CD8-positive, alpha-beta memory T cell (primary cell): ENCODE measurements around the gene IGF2BP1. TPM values are rescaled to one million over a fixed set of nuclear protein-coding genes. Genes with fewer than 3 reads are reported as not detected.
A peak's percentile ranks its signal among the peaks of the same experiment; 100 is the strongest.

Experiments used
- CTCF ChIA-PET: fragments of 350-600 bp; sonication (Branson Sonifier 250); formaldehyde crosslinking; loops from one replicate; lab custom pipeline; 2021; ENCODE audit warnings: antibody characterized with exemption; lab: Charles Lee
- POLR2A ChIA-PET: fragments of 350-600 bp; sonication (Branson Sonifier 250); formaldehyde crosslinking; loops from one replicate; lab custom pipeline; 2021; ENCODE audit warnings: antibody characterized with exemption; lab: Charles Lee
- DNase-seq, 5 donors: peaks; one replicate each; pipeline versions ENCODE4 v3.0.0 to v3.0.0-alpha.2; 2020 to 2022; ENCODE audit warnings: mixed read lengths in 1 of 5
- H3K27ac ChIP-seq: one replicate; pipeline ENCODE4 v1.7.0; 2013; ENCODE audit warnings: low read depth, mild to moderate bottlenecking, low read length, moderate library complexity
- H3K27me3 ChIP-seq: 2 replicates; pipeline ENCODE4 v1.7.0; 2013; ENCODE audit warnings: low read length, mild to moderate bottlenecking; ENCODE audit not compliant: insufficient read depth, poor library complexity, severe bottlenecking
- H3K36me3 ChIP-seq: 2 replicates; pipeline ENCODE4 v1.7.0; 2013; ENCODE audit warnings: mild to moderate bottlenecking, low read length, moderate library complexity; ENCODE audit not compliant: insufficient read depth
- H3K4me1 ChIP-seq: 2 replicates; pipeline ENCODE4 v1.7.0; 2013; ENCODE audit warnings: mild to moderate bottlenecking, low read length, moderate library complexity; ENCODE audit not compliant: insufficient read depth
- H3K4me3 ChIP-seq: 2 replicates; pipeline ENCODE4 v1.7.0; 2013; ENCODE audit warnings: mild to moderate bottlenecking, low read length
- H3K9me3 ChIP-seq: 2 replicates; pipeline ENCODE4 v1.7.0; 2013; ENCODE audit warnings: mild to moderate bottlenecking, low read length
- H3K27ac Mint-ChIP-seq, 8 donors: one replicate each; pipeline ENCODE4 v1.8.0; 2020 to 2021; ENCODE audit warnings: mixed read lengths in 8 of 8, mild to moderate bottlenecking in 6 of 8, inconsistent platforms in 3 of 8, moderate library complexity in 3 of 8
- H3K27me3 Mint-ChIP-seq, 2 donors: one replicate each; pipeline ENCODE4 v1.8.0; 2020 to 2021; ENCODE audit warnings: mixed read lengths in 2 of 2, mild to moderate bottlenecking in 1 of 2, moderate library complexity in 1 of 2
- H3K36me3 Mint-ChIP-seq, 3 donors: one replicate each; pipeline ENCODE4 v1.8.0; 2020 to 2021; ENCODE audit warnings: mixed read lengths in 3 of 3, inconsistent platforms in 1 of 3, mild to moderate bottlenecking in 1 of 3
- H3K4me1 Mint-ChIP-seq, 3 donors: one replicate each; pipeline ENCODE4 v1.8.0; 2020 to 2021; ENCODE audit warnings: mixed read lengths in 3 of 3, inconsistent platforms in 1 of 3, mild to moderate bottlenecking in 1 of 3
- H3K4me3 Mint-ChIP-seq, 7 donors: one replicate each; pipeline ENCODE4 v1.8.0; 2020 to 2021; ENCODE audit warnings: mixed read lengths in 7 of 7, mild to moderate bottlenecking in 6 of 7, moderate library complexity in 4 of 7, inconsistent platforms in 2 of 7
- H3K9me3 Mint-ChIP-seq, 5 donors: one replicate each; pipeline ENCODE4 v1.8.0; 2020 to 2022; ENCODE audit warnings: mixed read lengths in 5 of 5, mild to moderate bottlenecking in 3 of 5, moderate library complexity in 2 of 5, inconsistent platforms in 1 of 5
- polyA plus RNA-seq: library from polyadenylated mRNA; unstranded; fragments of 300-500 nt; fragmentation: Illumina TruSeq; gene quantifications from one replicate; pipeline ENCODE4 v1.2.3, GENCODE V29; 2021
- total RNA-seq, 2 experiments: library from RNA; stranded (reverse); gene quantifications; one replicate each; pipeline ENCODE4 v1.2.3, GENCODE V29; 2021

IGF2BP1 gene
- total and polyA plus RNA-seq, 3 experiments from 2014 or later: 0.24 to 0.28 TPM; not detected in 1

DNA sequence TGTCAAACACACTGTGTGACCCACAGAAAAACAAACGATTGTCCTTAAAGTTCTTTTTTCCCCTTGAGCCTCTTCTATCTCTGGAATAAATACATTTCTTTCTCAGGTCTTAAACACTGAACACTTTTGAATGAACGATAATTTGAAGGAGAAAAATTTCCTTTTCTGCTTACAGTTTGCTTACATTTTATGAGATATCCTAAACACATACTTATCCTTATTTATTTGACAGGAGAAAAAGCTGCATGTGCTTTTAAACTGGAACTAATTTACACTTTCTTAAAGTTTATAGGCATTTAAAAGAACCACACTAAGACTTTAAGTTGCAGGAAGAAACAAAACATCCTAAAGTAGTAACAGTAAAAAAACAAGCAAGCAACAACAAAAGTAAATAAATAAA is 4.7 kb upstream of the IGF2BP1 start:
- H3K4me1 ChIP-seq: peaks cover 17% of the 10 kb centered on the region
- Mint-ChIP-seq H3K4me1 (peaks cover 14 to 20% (median 20%) of the 10 kb centered on the region in 3 donors), H3K36me3 (no peaks in the 10 kb centered on the region), H3K4me3 (no peak overlapping the region), H3K27ac (no peak overlapping the region), H3K27me3 (peaks cover 46 to 68% of the 10 kb centered on the region in 2 donors), H3K9me3 (peaks cover 2 to 11% (median 4%) of the 10 kb centered on the region in 5 donors)
- H3K27ac ChIP-seq: peak overlapping the region; percentile 10
- CTCF ChIA-PET: no interaction called here
- no peak overlapping the region for H3K4me3 ChIP-seq
- POLR2A ChIA-PET: no interaction called here
- H3K36me3 ChIP-seq: no peaks in the 10 kb centered on the region
- no peak for DNase-seq
- peaks cover 36% of the 10 kb centered on the region for H3K27me3 ChIP-seq
- H3K9me3 ChIP-seq: no peaks in the 10 kb centered on the region

DNA sequence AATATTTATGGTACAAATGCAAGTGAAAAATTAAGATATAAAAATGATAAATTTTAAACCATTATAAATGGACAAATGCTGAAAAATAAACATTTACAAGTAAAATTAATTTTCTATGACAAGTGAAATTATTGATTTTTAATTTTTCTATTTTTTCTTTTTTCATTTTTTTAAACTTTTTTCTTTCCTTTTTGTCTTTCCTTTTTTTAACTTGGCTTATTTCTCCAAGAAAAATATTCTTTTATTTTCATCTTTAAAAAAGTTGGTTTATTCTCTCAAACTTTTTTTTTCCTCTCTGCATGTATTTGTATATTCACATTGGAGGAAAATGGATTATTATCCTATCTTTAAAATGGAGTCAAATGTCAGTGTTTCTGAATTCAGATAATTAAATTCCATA is 3.9 kb upstream of the IGF2BP1 start:
- ChIA-PET POLR2A (no interaction called here), CTCF (no interaction called here)
- H3K36me3 Mint-ChIP-seq: no peaks in the 10 kb centered on the region
- H3K27ac Mint-ChIP-seq: no peak overlapping the region
- Histone ChIP-seq H3K27ac (no peak overlapping the region), H3K27me3 (peaks cover 45% of the 10 kb centered on the region), H3K36me3 (no peaks in the 10 kb centered on the region), H3K4me1 (peaks cover 25% of the 10 kb centered on the region), H3K4me3 (no peak overlapping the region), H3K9me3 (no peaks in the 10 kb centered on the region)
- no peak overlapping the region for H3K4me3 Mint-ChIP-seq
- peaks cover 2 to 11% (median 4%) of the 10 kb centered on the region in 5 donors for H3K9me3 Mint-ChIP-seq
- no peak for DNase-seq
- peaks cover 52 to 72% of the 10 kb centered on the region in 2 donors for H3K27me3 Mint-ChIP-seq
- H3K4me1 Mint-ChIP-seq: peaks cover 14 to 29% (median 25%) of the 10 kb centered on the region in 3 donors

DNA sequence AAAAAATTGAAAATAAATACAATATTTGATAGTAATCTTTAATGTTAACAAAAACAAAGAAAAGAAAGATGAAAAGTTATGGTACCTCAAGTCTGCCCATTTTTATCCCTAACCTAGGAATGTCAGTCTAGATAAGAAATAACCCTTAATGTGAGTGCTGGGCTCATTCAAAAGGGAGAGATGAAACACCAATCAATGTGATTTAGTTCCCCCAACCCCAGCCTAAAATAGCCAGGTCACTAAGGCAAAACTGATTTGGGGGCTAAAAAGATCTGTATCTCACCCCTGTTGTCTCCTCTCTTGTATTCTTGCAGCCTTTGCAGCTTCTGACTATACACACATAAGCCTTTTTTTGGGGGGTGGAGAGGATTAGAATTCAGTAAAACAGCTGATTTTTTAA is 3.2 kb upstream of the IGF2BP1 start:
- Mint-ChIP-seq H3K4me1 (peaks cover 19 to 34% (median 30%) of the 10 kb centered on the region in 3 donors), H3K27me3 (peaks cover 57 to 79% of the 10 kb centered on the region in 2 donors), H3K4me3 (no peak overlapping the region), H3K9me3 (peaks cover 2 to 11% (median 4%) of the 10 kb centered on the region in 5 donors), H3K27ac (no peak overlapping the region), H3K36me3 (no peaks in the 10 kb centered on the region)
- peaks cover 51% of the 10 kb centered on the region for H3K27me3 ChIP-seq
- H3K4me3 ChIP-seq: no peak overlapping the region
- H3K9me3 ChIP-seq: no peaks in the 10 kb centered on the region
- ChIA-PET POLR2A (interaction anchor here (0.6 kb wide), 1 partner anchor 78 kb away, joined by 5 read pairs; no protein-coding TSS in a partner anchor), CTCF (no interaction called here)
- no peak for DNase-seq
- H3K4me1 ChIP-seq: peaks cover 32% of the 10 kb centered on the region
- H3K27ac ChIP-seq: no peak overlapping the region
- no peaks in the 10 kb centered on the region for H3K36me3 ChIP-seq

DNA sequence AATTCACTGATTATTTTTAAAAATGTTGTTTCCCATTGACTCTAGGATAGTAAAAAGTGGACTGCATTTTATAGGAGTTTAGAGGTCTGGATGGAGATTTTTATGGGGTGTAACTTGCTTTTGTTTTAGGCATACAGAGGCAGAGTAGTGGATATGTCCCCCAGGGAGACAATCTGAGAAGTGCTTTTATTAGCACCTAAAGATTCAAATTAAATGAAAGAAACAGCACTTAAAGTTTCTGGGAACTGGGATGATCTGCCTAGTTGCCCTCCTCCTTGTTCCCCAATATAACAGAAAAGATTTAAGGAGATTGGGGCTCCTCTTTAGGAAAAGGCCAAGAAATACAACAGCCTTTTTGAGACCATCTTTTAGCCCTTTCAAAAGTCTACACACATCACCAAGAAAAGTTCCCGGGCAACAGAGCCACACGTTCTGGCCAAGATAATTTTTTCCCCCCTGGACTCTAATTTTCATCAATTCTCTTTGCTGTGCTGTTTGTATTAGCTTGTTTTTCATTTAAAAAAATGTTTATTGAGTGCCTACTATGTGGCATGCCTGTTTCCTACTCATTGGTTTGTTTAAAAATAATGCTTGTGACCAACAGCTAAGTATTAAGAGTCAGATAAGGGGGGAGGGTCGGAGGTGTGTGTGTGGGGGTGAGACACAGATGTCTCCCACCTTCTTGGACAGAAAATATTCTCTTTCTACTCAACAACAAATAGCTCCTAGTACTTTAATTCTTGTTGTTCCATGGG is 2.5 kb upstream of the IGF2BP1 start:
- Mint-ChIP-seq H3K9me3 (peaks cover 2 to 11% (median 4%) of the 10 kb centered on the region in 5 donors), H3K4me1 (peaks cover 19 to 34% (median 30%) of the 10 kb centered on the region in 3 donors), H3K4me3 (peak overlapping the region in 4 of 7 donors; percentile 1 to 51 (median 43)), H3K36me3 (no peaks in the 10 kb centered on the region), H3K27ac (peak overlapping the region in 2 of 8 donors; percentile 54 to 68), H3K27me3 (peaks cover 65 to 86% of the 10 kb centered on the region in 2 donors)
- Histone ChIP-seq H3K4me3 (no peak overlapping the region), H3K4me1 (peaks cover 32% of the 10 kb centered on the region), H3K9me3 (no peaks in the 10 kb centered on the region), H3K27me3 (peaks cover 58% of the 10 kb centered on the region), H3K27ac (peak overlapping the region; percentile 75), H3K36me3 (no peaks in the 10 kb centered on the region)
- DNase-seq: no peak
- CTCF ChIA-PET: no interaction called here
- POLR2A ChIA-PET: interaction anchor here (0.6 kb wide), 1 partner anchor 78 kb away, joined by 5 read pairs; no protein-coding TSS in a partner anchor

DNA sequence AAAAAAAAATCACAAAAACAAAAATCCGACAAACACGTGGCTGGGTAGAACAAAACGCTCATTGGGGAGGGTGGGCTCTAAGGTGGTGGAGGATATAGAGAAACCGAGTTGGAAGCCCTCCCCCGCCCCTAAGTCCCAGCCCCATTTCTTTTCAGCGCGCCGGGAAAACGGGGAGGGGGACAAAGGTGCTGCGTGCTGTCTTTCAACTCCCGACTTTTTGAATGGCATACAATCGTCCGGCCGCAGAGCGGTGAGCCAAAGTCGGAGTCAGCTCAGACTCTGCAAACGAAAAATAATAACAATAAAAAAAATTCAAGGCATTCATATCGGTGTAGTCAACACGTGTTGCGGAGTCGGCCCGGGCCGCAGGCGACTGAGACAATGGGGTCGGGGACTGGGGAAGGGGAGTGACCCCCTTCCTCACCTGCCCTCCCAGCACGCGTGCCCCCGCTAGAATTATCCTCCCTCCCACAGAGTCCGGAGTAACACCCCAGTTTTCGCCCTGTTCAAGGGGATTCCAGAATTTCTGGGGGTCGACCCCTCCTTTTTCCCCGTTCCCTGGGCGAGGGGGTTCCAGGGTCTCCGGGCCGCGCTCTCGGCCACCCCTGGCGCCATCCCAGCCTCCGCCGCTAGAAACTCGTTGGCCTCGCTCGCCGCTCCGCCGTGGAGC is 1.7 kb upstream of the IGF2BP1 start:
- ChIA-PET CTCF (no interaction called here), POLR2A (no interaction called here)
- Mint-ChIP-seq H3K4me1 (peaks cover 19 to 34% (median 30%) of the 10 kb centered on the region in 3 donors), H3K27me3 (peaks cover 66 to 86% of the 10 kb centered on the region in 2 donors), H3K27ac (peak overlapping the region in 2 of 8 donors; percentile 54 to 68), H3K4me3 (peak overlapping the region in 5 of 7 donors; percentile 1 to 51 (median 43)), H3K36me3 (no peaks in the 10 kb centered on the region), H3K9me3 (peaks cover 2 to 14% (median 8%) of the 10 kb centered on the region in 5 donors)
- Histone ChIP-seq H3K36me3 (no peaks in the 10 kb centered on the region), H3K27me3 (peaks cover 61% of the 10 kb centered on the region), H3K9me3 (no peaks in the 10 kb centered on the region), H3K4me1 (peaks cover 32% of the 10 kb centered on the region), H3K4me3 (no peak overlapping the region), H3K27ac (peak overlapping the region; percentile 75)
- no peak for DNase-seq

DNA sequence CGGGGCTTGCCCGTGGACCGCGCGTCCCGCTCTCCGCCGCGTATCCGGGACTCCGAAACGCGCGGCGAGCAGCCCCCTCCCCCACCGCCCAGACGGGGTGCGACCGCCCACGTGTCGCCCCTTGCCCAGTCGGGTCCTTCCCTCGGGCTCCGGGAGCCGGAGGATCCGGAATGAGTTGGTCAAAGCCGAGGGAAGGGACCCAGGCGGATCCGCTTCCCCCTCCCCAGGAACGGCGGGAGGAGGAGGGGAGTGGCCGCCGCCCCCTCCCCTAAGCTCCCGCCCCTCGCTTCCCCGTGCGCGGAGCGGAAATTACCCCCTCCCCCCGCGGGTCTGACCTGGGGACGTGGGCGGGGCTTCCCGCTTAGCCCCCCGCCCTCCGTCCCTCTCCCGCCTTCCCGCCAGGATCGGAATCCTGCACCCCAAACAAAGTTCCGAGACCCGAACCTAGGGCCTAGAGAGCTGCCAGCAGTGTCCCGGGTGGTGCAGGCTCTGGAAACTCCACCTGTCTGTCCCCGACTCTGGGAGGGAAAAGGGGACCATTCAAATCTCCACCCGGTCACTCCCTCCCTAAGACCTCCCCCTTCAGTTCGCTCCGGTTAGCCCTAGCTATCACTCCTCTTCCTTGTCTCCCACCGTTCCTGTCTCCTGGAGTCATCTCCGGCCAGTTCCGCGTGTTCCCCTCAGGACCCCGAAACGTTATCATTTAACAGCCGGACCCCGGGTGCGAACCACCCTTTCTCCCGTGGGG is 1.0 kb upstream of the IGF2BP1 start:
- Histone ChIP-seq H3K9me3 (no peaks in the 10 kb centered on the region), H3K4me1 (peaks cover 32% of the 10 kb centered on the region), H3K36me3 (no peaks in the 10 kb centered on the region), H3K4me3 (peak overlapping the region; percentile 12), H3K27me3 (peaks cover 61% of the 10 kb centered on the region), H3K27ac (peak overlapping the region; percentile 76)
- Mint-ChIP-seq H3K9me3 (peaks cover 3 to 14% (median 9%) of the 10 kb centered on the region in 5 donors), H3K4me1 (peaks cover 19 to 34% (median 30%) of the 10 kb centered on the region in 3 donors), H3K27me3 (peaks cover 68 to 86% of the 10 kb centered on the region in 2 donors), H3K4me3 (peak overlapping the region in 6 of 7 donors; percentile 19 to 83 (median 64)), H3K27ac (peak overlapping the region in 3 of 8 donors; percentile 58 to 72 (median 68)), H3K36me3 (no peaks in the 10 kb centered on the region)
- ChIA-PET POLR2A (no interaction called here), CTCF (no interaction called here)
- DNase-seq: no peak

DNA sequence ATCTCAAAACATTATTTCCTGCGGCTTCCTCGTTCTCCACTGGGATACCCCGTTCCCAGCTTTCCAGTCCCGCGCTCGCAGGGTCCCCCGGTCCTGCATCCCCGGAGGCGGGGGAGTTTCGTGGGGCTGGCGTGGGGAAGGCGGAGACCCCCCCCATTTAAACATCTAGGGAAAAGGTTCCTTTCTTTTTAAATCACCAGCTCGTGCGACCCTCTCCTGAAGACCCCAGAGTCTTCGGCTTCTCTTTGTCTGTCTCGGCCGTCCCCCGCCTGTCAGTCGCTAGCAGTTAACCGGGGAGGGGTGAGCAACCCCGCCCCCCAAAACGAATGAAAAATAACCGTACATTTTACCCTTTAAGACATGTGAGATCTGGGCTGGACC is 473 bp upstream of the IGF2BP1 start:
- DNase-seq: no peak
- H3K9me3 ChIP-seq: no peaks in the 10 kb centered on the region
- CTCF ChIA-PET: no interaction called here
- H3K9me3 Mint-ChIP-seq: peaks cover 3 to 14% (median 11%) of the 10 kb centered on the region in 5 donors
- H3K27me3 ChIP-seq: peaks cover 65% of the 10 kb centered on the region
- peaks cover 32% of the 10 kb centered on the region for H3K4me1 ChIP-seq
- H3K36me3 ChIP-seq: no peaks in the 10 kb centered on the region
- peak overlapping the region; percentile 76 for H3K27ac ChIP-seq
- POLR2A ChIA-PET: no interaction called here
- H3K4me3 ChIP-seq: peak overlapping the region; percentile 12
- H3K4me3 Mint-ChIP-seq: peak overlapping the region in 6 of 7 donors; percentile 32 to 85 (median 69)
- no peaks in the 10 kb centered on the region for H3K36me3 Mint-ChIP-seq
- H3K27me3 Mint-ChIP-seq: peaks cover 74 to 92% of the 10 kb centered on the region in 2 donors
- peaks cover 19 to 34% (median 30%) of the 10 kb centered on the region in 3 donors for H3K4me1 Mint-ChIP-seq
- peak overlapping the region in 3 of 8 donors; percentile 58 to 72 (median 68) for H3K27ac Mint-ChIP-seq
